IMR-90 (cell line): ENCODE data around the gene GABPB2. TPM values are rescaled to one million over a fixed set of nuclear protein-coding genes. Genes with fewer than 3 reads are reported as not detected.
A peak's percentile ranks its signal among the peaks of the same experiment; 100 is the strongest.

Experiments used
- ATAC-seq: fragments of 200-7000 bp; cut with Tn5 transposase; 2 replicates; pipeline ENCODE4 v1.9.1; 2020; ENCODE audit warnings: low read depth, mild to moderate bottlenecking, moderate library complexity
- BruUV-seq: library from RNA; stranded (reverse); fragments of 400-500 nt; replicated peaks from 2 replicates; lab custom pipeline; 2021; lab: Mats Ljungman, UMichigan
- CTCF ChIA-PET: fragments of 300-600 bp; formaldehyde crosslinking; extraction: SDS; loops from one replicate; lab custom pipeline; 2021; ENCODE audit warnings: antibody characterized with exemption; lab: Yijun Ruan, JAX
- POLR2A ChIA-PET: fragments of 300-600 bp; sonication (Branson Sonifier 250); formaldehyde crosslinking; loops from one replicate; lab custom pipeline; 2022; ENCODE audit warnings: antibody characterized with exemption; ENCODE audit not compliant: unreplicated experiment; lab: Charles Lee
- DNase-seq: peaks from one replicate; pipeline ENCODE4 v3.0.0; 2013
- H2AFZ ChIP-seq: replicated peaks from 2 replicates; pipeline ENCODE3; 2013; ENCODE audit warnings: low read length, mild to moderate bottlenecking; ENCODE audit not compliant: poor library complexity
- H2AK5ac ChIP-seq: 2 replicates; pipeline ENCODE4 v1.6.1; 2013; ENCODE audit warnings: low read depth, low read length, inconsistent platforms
- H2AK9ac ChIP-seq: replicated peaks from 2 replicates; pipeline ENCODE3; 2013; ENCODE audit warnings: mild to moderate bottlenecking, low read depth, low read length, moderate library complexity; ENCODE audit not compliant: poor library complexity
- H2BK120ac ChIP-seq: 2 replicates; pipeline ENCODE4 v1.6.1; 2013; ENCODE audit warnings: low read depth, low read length, inconsistent platforms
- H2BK15ac ChIP-seq: 3 replicates; pipeline ENCODE4 v1.6.1; 2013; ENCODE audit warnings: low read depth, low read length, inconsistent platforms
- H2BK20ac ChIP-seq: 2 replicates; pipeline ENCODE4 v1.6.1; 2013; ENCODE audit warnings: low read depth, mild to moderate bottlenecking, inconsistent platforms, low read length, moderate library complexity
- H2BK5ac ChIP-seq: 2 replicates; pipeline ENCODE4 v1.6.1; 2013; ENCODE audit warnings: mild to moderate bottlenecking, low read depth, low read length, inconsistent platforms; ENCODE audit not compliant: poor library complexity, severe bottlenecking
- H3K14ac ChIP-seq: replicated peaks from 2 replicates; pipeline ENCODE4 v1.6.1; 2013; ENCODE audit warnings: low read depth, low read length, inconsistent platforms
- H3K18ac ChIP-seq: 2 replicates; pipeline ENCODE4 v1.6.1; 2013; ENCODE audit warnings: low read depth, low read length, control low read depth
- H3K23ac ChIP-seq: 2 replicates; pipeline ENCODE4 v1.6.1; 2013; ENCODE audit warnings: low read depth, low read length, inconsistent platforms
- H3K27ac ChIP-seq: 2 replicates; pipeline ENCODE4 v1.5.1; 2013; ENCODE audit warnings: mild to moderate bottlenecking, control low read depth, low read length; ENCODE audit not compliant: insufficient read depth
- H3K27me3 ChIP-seq: 2 replicates; pipeline ENCODE4 v1.6.1; 2013; ENCODE audit warnings: low read length; ENCODE audit not compliant: control insufficient read depth, insufficient read depth
- H3K36me3 ChIP-seq: 2 replicates; pipeline ENCODE4 v1.6.1; 2013; ENCODE audit warnings: low read length, mixed read lengths; ENCODE audit not compliant: control insufficient read depth, insufficient read depth
- H3K4ac ChIP-seq: 2 replicates; pipeline ENCODE4 v1.6.1; 2013; ENCODE audit warnings: low read depth, low read length, inconsistent platforms
- H3K4me1 ChIP-seq: 2 replicates; pipeline ENCODE4 v1.6.1; 2013; ENCODE audit warnings: low read length, mixed read lengths; ENCODE audit not compliant: control insufficient read depth, insufficient read depth
- H3K4me2 ChIP-seq: 2 replicates; pipeline ENCODE4 v1.6.1; 2013; ENCODE audit warnings: low read depth, mild to moderate bottlenecking, control low read depth, low read length, moderate library complexity
- H3K4me3 ChIP-seq: 2 replicates; pipeline ENCODE4 v1.5.1; 2013; ENCODE audit warnings: low read depth, mild to moderate bottlenecking, control low read depth, low read length, moderate library complexity; ENCODE audit not compliant: insufficient read depth
- H3K56ac ChIP-seq: 2 replicates; pipeline ENCODE4 v1.6.1; 2013; ENCODE audit warnings: low read length, inconsistent platforms; ENCODE audit not compliant: insufficient read depth; ENCODE audit errors: extremely low read depth
- H3K79me1 ChIP-seq, 2 experiments: 2 replicates each; pipeline ENCODE4 v1.6.1; 2013; ENCODE audit warnings: low read length in 2 of 2, inconsistent platforms in 1 of 2, low read depth in 1 of 2
- H3K9ac ChIP-seq: 2 replicates; pipeline ENCODE4 v1.6.1; 2013; ENCODE audit warnings: low read depth, low read length, control low read depth
- H3K9me1 ChIP-seq: 2 replicates; pipeline ENCODE4 v1.6.1; 2013; ENCODE audit warnings: low read length, inconsistent platforms; ENCODE audit not compliant: insufficient read depth
- H3K9me3 ChIP-seq: 2 replicates; pipeline ENCODE4 v1.6.1; 2013; ENCODE audit warnings: low read length; ENCODE audit not compliant: control insufficient read depth, insufficient read depth
- H4K20me1 ChIP-seq: 2 replicates; pipeline ENCODE4 v1.6.1; 2013; ENCODE audit warnings: low read length, inconsistent platforms; ENCODE audit not compliant: insufficient read depth
- H4K5ac ChIP-seq: 2 replicates; pipeline ENCODE4 v1.6.1; 2013; ENCODE audit warnings: mild to moderate bottlenecking, low read depth, low read length, control low read depth
- H4K8ac ChIP-seq, 2 experiments: 2 replicates each; pipeline ENCODE4 v1.6.1; 2013; ENCODE audit warnings: low read depth in 2 of 2, low read length in 2 of 2, control low read depth in 1 of 2, inconsistent platforms in 1 of 2
- H4K91ac ChIP-seq: 2 replicates; pipeline ENCODE4 v1.6.1; 2013; ENCODE audit warnings: low read depth, low read length, inconsistent platforms; ENCODE audit not compliant: insufficient read depth
- CHD1 ChIP-seq: IDR thresholded peaks from 2 replicates; pipeline ENCODE4 v1.6.1; 2012; ENCODE audit warnings: low read depth, low read length, improper control_type of control experiment
- ELK1 ChIP-seq: fragments of 150-350 bp; IDR thresholded peaks from 2 replicates; pipeline ENCODE4 v1.6.1; 2016; ENCODE audit warnings: low read depth, mild to moderate bottlenecking, low read length, moderate library complexity, borderline replicate concordance
- FOS ChIP-seq: fragments of 150-350 bp; IDR thresholded peaks from 2 replicates; pipeline ENCODE4 v1.6.1; 2016; ENCODE audit warnings: low read depth, low read length
- RCOR1 ChIP-seq: IDR thresholded peaks from 2 replicates; pipeline ENCODE4 v1.6.1; 2012; ENCODE audit warnings: mild to moderate bottlenecking, low read length, improper control_type of control experiment; ENCODE audit not compliant: insufficient replicate concordance
- SMC3 ChIP-seq: fragments of 150-350 bp; IDR thresholded peaks from 2 replicates; pipeline ENCODE4 v1.6.1; 2016; ENCODE audit warnings: low read depth, mild to moderate bottlenecking, antibody characterized with exemption, low read length, moderate library complexity
- WGBS, 2 experiments: methylation state at CpG; one replicate each; pipeline versions ENCODE4 v1.1.5 to v1.1.7; 2013; ENCODE audit warnings: missing lambda C conversion rate in 2 of 2; ENCODE audit not compliant: insufficient read length in 1 of 2; ENCODE audit errors: extremely low coverage in 2 of 2; 5-methylcytosine and 5-hydroxymethylcytosine counted together
- dilution Hi-C: fragments of 300-500 bp; cut with HindIII; formaldehyde crosslinking; loops from one replicate; pipeline ENCODE4 v1.14.3; 2018; ENCODE audit warnings: low sequenced_read_pairs; ENCODE audit not compliant: unreplicated experiment
- in situ Hi-C: fragments of 300-500 bp; cut with MboI; formaldehyde crosslinking; loops from 3 replicates; pipeline ENCODE4 v1.14.3; 2019; ENCODE audit warnings: low sequenced_read_pairs, inconsistent platforms, mixed read lengths
- intact Hi-C: fragments of 100-400 bp; cut with micrococcal nuclease; formaldehyde crosslinking; loops from 2 replicates; pipeline ENCODE4 v1.10.0; 2022
- polyA plus RNA-seq, 3 experiments: library from polyadenylated mRNA; depleted of rRNA; stranded (reverse); fragments of >200 nt; gene quantifications; 2 replicates each; pipeline ENCODE4 v1.2.3, GENCODE V29; 2012; ENCODE audit warnings: low replicate concordance in 1 of 3
- total RNA-seq: library from RNA; depleted of rRNA; stranded (reverse); fragments of >200 nt; gene quantifications from 2 replicates; pipeline ENCODE4 v1.2.3, GENCODE V29; 2012

Gene GABPB2
- total and polyA plus RNA-seq, 2 of the 4 experiments (the other 2 are of a cell fraction), result 7.5 to 12.9 TPM

- Histone ChIP-seq H2AK5ac (no peak overlapping the region), H3K18ac (no peak overlapping the region), H3K79me1 (no peaks in the 10 kb centered on the region), H2BK15ac (no peak overlapping the region), H3K9me3 (no peaks in the 10 kb centered on the region), H3K4me3 (no peak overlapping the region), H2AK9ac (peak overlapping the region; percentile 38), H2BK20ac (no peak overlapping the region), H3K14ac (no peak overlapping the region), H2BK120ac (no peak overlapping the region), H2AFZ (no peak overlapping the region), H3K56ac (no peak overlapping the region), H2BK5ac (no peak overlapping the region), H3K9me1 (no peaks in the 10 kb centered on the region), H3K23ac (no peak overlapping the region), H3K4me1 (no peaks in the 10 kb centered on the region), H4K91ac (no peak overlapping the region), H3K36me3 (peaks cover 9% of the 10 kb centered on the region; the same call in 1 of the 2 replicates), H4K5ac (no peak overlapping the region), H3K4ac (no peak overlapping the region), H3K9ac (no peak overlapping the region), H3K27ac (no peak overlapping the region), H3K27me3 (peaks cover 9% of the 10 kb centered on the region), H3K4me2 (no peak overlapping the region), H4K20me1 (no peaks in the 10 kb centered on the region), H4K8ac (no peak overlapping the region)
- TF ChIP-seq FOS (no peak), ELK1 (no peak), SMC3 (no peak), CHD1 (no peak), RCOR1 (no peak)
- BruUV-seq, result no TSS peak
- WGBS, 2 experiments, result no CpG with 5 or more reads among the region's 3 CpGs
- ChIA-PET POLR2A (no interaction called here), CTCF (no interaction called here)
- dilution Hi-C loops, result no loop called here
- ATAC-seq (no peak), DNase-seq (no peak)
- intact Hi-C loops, result no loop called here
- in situ Hi-C loops, result no loop called here
These were observed 63.8 kb downstream of the GABPB2 start for GRCh38 chr1:151134396-151134795.
